Activated naive CD4-positive, alpha-beta T cell treated with anti-CD3 and anti-CD28 coated beads, Interleukin-2, amount 50 U/mL, for 24 hours (primary cell): Measurements from ENCODE around the gene PCDH20.

ENCODE experiments used
- H3K27ac Mint-ChIP-seq: one replicate; pipeline ENCODE4 v1.8.0; 2021; ENCODE audit warnings: mild to moderate bottlenecking, mixed read lengths
- H3K27me3 Mint-ChIP-seq: one replicate; pipeline ENCODE4 v1.8.0; 2021; ENCODE audit warnings: mixed read lengths
- H3K36me3 Mint-ChIP-seq: one replicate; pipeline ENCODE4 v1.8.0; 2021; ENCODE audit warnings: mixed read lengths
- H3K4me1 Mint-ChIP-seq: one replicate; pipeline ENCODE4 v1.8.0; 2021; ENCODE audit warnings: mixed read lengths
- H3K4me3 Mint-ChIP-seq: one replicate; pipeline ENCODE4 v1.8.0; 2021; ENCODE audit warnings: mild to moderate bottlenecking, mixed read lengths
- H3K9me3 Mint-ChIP-seq: one replicate; pipeline ENCODE4 v1.8.0; 2021; ENCODE audit warnings: mixed read lengths

PCDH20 gene

DNA sequence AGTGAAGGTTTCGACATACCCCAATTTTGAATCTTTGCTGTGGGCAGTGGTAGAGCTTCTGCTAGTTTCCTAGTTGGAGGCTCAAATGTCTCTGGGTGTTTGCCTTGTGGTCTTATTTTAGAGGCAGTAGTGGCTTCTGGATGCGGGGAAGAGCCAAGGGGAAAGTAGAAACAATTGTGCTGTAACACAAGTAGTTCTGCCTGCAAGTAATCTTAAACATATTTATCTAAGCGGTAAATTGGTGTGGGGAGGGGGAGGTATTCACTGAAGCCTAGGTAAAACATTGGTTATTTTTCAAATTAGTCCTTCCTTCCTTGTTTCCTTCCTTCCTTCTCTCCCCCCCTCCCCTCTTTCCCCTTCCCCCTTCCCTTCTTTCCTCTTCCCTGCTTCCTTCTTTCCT is at the start of gene PCDH20:
TSS of gene PCDH20 (minus strand) at position 101 of the 400 bp plus-strand sequence. CDS start 691 bp downstream, outside the sequence.
- Mint-ChIP-seq H3K36me3 (no peaks in the 10 kb centered on the region), H3K4me3 (no peak within 1 kb of the TSS), H3K9me3 (peaks cover 10% of the 10 kb centered on the region), H3K27me3 (peaks cover 30% of the 10 kb centered on the region), H3K4me1 (no peaks in the 10 kb centered on the region), H3K27ac (no peak within 1 kb of the TSS)

DNA sequence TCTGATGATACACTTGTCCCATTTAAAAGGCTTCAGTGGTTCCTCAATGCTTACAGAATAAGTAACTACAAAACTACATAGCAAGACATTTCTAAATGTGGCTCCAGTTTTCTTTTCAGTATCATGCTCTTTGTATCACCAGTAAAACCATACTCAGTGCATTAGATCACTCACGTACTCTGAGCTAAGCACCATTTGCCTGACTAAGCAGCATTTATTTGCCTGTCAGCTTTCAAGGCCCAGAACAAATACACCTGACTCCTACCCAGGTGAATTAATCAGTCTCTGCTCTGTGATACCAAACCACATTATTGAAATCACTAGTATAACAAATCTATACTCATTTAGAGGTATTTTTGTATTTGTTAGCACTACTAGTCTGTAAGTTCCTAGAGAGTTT is 47.4 kb upstream of the PCDH20 start:
- Mint-ChIP-seq H3K27me3 (no peaks in the 10 kb centered on the region), H3K4me3 (no peak overlapping the region), H3K4me1 (no peaks in the 10 kb centered on the region), H3K36me3 (no peaks in the 10 kb centered on the region), H3K9me3 (no peaks in the 10 kb centered on the region), H3K27ac (no peak overlapping the region)

DNA sequence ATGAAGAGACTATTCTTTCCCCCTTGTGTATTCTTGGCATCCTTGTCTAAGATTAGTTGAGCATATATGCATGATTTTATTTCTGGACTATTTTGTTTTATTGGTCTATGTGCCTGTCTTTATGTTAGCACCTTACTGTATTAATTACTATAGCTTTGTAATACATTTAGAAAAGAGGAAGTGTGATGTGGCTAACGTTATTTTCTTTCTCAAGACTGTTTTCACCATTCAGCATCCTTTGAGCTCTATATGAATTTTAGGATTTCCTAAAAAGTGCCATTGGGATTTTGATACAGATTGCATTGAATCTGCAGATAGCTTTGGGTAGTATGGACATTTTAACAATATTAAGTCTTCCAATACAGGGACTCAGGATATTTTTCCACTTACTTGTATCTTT is 37.5 kb upstream of the PCDH20 start:
- Mint-ChIP-seq H3K9me3 (peaks cover 18% of the 10 kb centered on the region), H3K4me3 (no peak overlapping the region), H3K4me1 (no peaks in the 10 kb centered on the region), H3K27ac (no peak overlapping the region), H3K36me3 (no peaks in the 10 kb centered on the region), H3K27me3 (no peaks in the 10 kb centered on the region)

GRCh38 chr13:61432029-61432428 is 16.4 kb upstream of the PCDH20 start:
- H3K27me3 Mint-ChIP-seq = no peaks in the 10 kb centered on the region
- H3K4me3 Mint-ChIP-seq = no peak overlapping the region
- H3K27ac Mint-ChIP-seq = no peak overlapping the region
- peaks cover 4% of the 10 kb centered on the region for H3K9me3 Mint-ChIP-seq
- H3K4me1 Mint-ChIP-seq = no peaks in the 10 kb centered on the region
- no peaks in the 10 kb centered on the region for H3K36me3 Mint-ChIP-seq

GRCh38 chr13:61423915-61424314 is 8.3 kb upstream of the PCDH20 start:
- no peaks in the 10 kb centered on the region for H3K4me1 Mint-ChIP-seq
- no peaks in the 10 kb centered on the region for H3K9me3 Mint-ChIP-seq
- H3K36me3 Mint-ChIP-seq = no peaks in the 10 kb centered on the region
- H3K27me3 Mint-ChIP-seq = no peaks in the 10 kb centered on the region
- H3K27ac Mint-ChIP-seq = no peak overlapping the region
- H3K4me3 Mint-ChIP-seq = no peak overlapping the region

- Mint-ChIP-seq H3K36me3 (no peaks in the 10 kb centered on the region), H3K9me3 (peaks cover 10% of the 10 kb centered on the region), H3K4me1 (no peaks in the 10 kb centered on the region), H3K27me3 (peaks cover 30% of the 10 kb centered on the region), H3K4me3 (no peak overlapping the region), H3K27ac (no peak overlapping the region)
These were observed 1.5 kb upstream of the PCDH20 start for GRCh38 chr13:61417086-61417570.

- no peaks in the 10 kb centered on the region for H3K36me3 Mint-ChIP-seq
- H3K27ac Mint-ChIP-seq = no peak overlapping the region
- H3K27me3 Mint-ChIP-seq = peaks cover 30% of the 10 kb centered on the region
- peaks cover 10% of the 10 kb centered on the region for H3K9me3 Mint-ChIP-seq
- no peaks in the 10 kb centered on the region for H3K4me1 Mint-ChIP-seq
- no peak overlapping the region for H3K4me3 Mint-ChIP-seq
These were observed 459 bp downstream of the PCDH20 start for GRCh38 chr13:61415058-61415721.

- Mint-ChIP-seq H3K9me3 (peaks cover 10% of the 10 kb centered on the region), H3K27ac (no peak overlapping the region), H3K4me1 (no peaks in the 10 kb centered on the region), H3K36me3 (no peaks in the 10 kb centered on the region), H3K27me3 (peaks cover 30% of the 10 kb centered on the region), H3K4me3 (no peak overlapping the region)
These were observed 977 bp downstream of the PCDH20 start for GRCh38 chr13:61414686-61415057.

DNA sequence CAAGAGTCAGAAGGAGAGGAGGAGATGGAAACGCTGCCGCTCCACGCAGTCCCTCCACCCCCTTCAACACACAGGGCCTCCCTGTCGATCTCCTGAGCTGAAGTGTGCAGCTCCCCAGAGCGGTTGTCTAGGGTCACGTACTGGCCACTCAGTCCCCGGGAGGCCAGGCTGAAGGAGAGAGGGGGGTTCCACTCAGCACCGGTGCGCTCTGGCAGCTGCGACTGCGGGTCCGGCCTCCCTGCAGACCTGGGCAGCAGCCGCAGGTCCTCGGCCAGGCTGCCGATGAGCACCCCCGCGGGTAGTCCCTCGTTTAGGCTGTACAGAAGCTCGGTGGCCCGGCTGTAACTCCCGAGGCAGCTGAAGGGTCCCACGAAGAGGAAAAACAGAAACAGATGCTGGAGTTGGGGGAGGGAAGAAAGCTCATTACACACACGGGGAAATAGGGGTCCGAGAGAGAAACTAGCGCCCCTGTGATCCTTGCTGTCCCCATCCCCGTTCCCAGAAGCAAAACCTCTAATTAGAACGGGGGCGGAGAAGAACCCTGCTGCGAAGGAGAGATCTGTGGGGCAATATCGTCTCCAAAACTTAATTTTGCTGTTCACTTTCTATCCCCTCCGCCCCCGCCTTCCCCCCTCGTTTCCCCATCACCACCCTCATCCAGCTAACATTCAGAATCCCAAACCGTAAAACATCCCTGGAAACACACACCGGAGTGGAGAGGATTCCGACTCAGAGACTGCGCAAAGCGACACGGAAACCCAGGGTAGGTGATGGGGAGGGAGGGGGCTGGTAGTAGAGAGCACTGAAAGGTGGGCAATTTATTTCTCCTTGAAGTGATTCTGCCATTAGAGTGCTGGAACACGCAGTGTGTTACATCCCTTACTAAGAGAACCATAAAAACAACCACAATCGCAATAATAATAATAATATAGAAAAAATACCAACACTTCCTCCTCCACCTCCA is 1.8 kb downstream of the PCDH20 start:
- no peak overlapping the region for H3K27ac Mint-ChIP-seq
- no peak overlapping the region for H3K4me3 Mint-ChIP-seq
- H3K4me1 Mint-ChIP-seq = no peaks in the 10 kb centered on the region
- H3K27me3 Mint-ChIP-seq = peaks cover 30% of the 10 kb centered on the region
- peaks cover 10% of the 10 kb centered on the region for H3K9me3 Mint-ChIP-seq
- no peaks in the 10 kb centered on the region for H3K36me3 Mint-ChIP-seq

- no peak overlapping the region for H3K4me3 Mint-ChIP-seq
- H3K4me1 Mint-ChIP-seq = no peaks in the 10 kb centered on the region
- H3K27ac Mint-ChIP-seq = no peak overlapping the region
- H3K9me3 Mint-ChIP-seq = peaks cover 10% of the 10 kb centered on the region
- H3K36me3 Mint-ChIP-seq = no peaks in the 10 kb centered on the region
- peaks cover 23% of the 10 kb centered on the region for H3K27me3 Mint-ChIP-seq
These were observed 4.9 kb downstream of the PCDH20 start for GRCh38 chr13:61410669-61411297.

- Mint-ChIP-seq H3K27me3 (peaks cover 18% of the 10 kb centered on the region), H3K27ac (no peak overlapping the region), H3K9me3 (peaks cover 5% of the 10 kb centered on the region), H3K4me3 (no peak overlapping the region), H3K4me1 (no peaks in the 10 kb centered on the region), H3K36me3 (no peaks in the 10 kb centered on the region)
These were observed 5.4 kb downstream of the PCDH20 start for GRCh38 chr13:61410266-61410665.

DNA sequence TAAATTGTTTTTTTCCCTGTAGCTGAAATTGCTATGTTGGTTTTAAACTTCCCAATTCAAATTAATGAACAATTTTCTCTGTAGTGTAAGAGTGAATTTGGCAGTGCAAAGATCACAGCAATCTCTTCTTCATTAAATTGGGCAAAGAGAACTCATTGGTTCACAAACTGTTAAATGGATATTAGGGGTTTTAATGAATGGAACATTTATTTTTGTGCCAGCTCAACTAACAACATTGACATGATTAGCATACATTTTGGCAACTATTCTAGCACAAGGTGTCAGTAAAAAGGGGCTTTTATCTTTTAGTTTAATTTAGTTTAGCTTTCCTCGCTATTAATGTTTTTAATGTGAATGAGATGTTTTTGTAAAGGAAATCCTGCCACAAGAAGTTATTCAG is 7.1 kb downstream of the PCDH20 start:
- Mint-ChIP-seq H3K27me3 (peaks cover 9% of the 10 kb centered on the region), H3K4me1 (no peaks in the 10 kb centered on the region), H3K36me3 (no peaks in the 10 kb centered on the region), H3K27ac (no peak overlapping the region), H3K9me3 (peaks cover 6% of the 10 kb centered on the region), H3K4me3 (no peak overlapping the region)

DNA sequence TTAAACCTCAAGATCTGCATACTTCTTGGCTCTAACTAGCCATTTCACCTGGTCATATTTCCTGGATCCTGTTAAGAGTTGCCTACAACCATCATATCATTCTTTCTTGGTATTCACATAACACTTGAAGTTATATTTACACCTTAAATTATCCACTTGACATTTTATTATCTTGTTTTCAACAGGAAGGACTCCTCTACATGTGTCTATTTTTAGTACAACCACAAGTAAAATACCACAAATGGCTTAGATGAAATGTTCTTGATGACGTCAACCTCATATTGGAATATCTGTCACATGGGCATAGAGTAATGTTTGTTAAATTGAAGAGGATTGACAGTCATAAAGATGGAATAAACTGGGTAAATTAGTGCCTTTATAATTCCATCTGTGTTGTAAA is 9.4 kb downstream of the PCDH20 start:
- Mint-ChIP-seq H3K36me3 (no peaks in the 10 kb centered on the region), H3K4me1 (no peaks in the 10 kb centered on the region), H3K9me3 (peaks cover 11% of the 10 kb centered on the region), H3K27ac (no peak overlapping the region), H3K4me3 (no peak overlapping the region), H3K27me3 (no peaks in the 10 kb centered on the region)

GRCh38 chr13:61396121-61396520 is 19.5 kb downstream of the PCDH20 start:
- Mint-ChIP-seq H3K27me3 (no peaks in the 10 kb centered on the region), H3K9me3 (peaks cover 8% of the 10 kb centered on the region), H3K36me3 (no peaks in the 10 kb centered on the region), H3K27ac (no peak overlapping the region), H3K4me1 (no peaks in the 10 kb centered on the region), H3K4me3 (no peak overlapping the region)

DNA sequence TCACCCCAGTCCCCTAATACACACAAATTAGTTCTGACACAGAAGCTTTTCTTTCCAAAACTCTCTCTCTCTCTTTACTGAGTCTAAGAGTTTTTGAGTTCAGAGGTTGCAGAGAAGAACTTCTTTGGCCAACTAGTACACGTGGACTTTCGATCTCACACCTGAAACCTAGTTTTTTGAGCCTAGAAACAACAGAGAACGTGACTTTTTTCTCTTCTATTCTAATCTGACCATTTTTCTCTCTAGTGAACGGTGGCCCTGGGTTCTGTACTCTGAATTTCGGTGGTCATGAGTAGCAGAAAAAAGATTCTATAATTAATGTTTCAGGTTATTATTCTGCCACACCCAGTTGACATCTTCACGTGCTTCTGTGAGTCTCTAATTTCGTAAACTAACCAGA is 24.2 kb downstream of the PCDH20 start:
- Mint-ChIP-seq H3K9me3 (no peaks in the 10 kb centered on the region), H3K27me3 (no peaks in the 10 kb centered on the region), H3K4me1 (no peaks in the 10 kb centered on the region), H3K36me3 (no peaks in the 10 kb centered on the region), H3K4me3 (no peak overlapping the region), H3K27ac (no peak overlapping the region)

DNA sequence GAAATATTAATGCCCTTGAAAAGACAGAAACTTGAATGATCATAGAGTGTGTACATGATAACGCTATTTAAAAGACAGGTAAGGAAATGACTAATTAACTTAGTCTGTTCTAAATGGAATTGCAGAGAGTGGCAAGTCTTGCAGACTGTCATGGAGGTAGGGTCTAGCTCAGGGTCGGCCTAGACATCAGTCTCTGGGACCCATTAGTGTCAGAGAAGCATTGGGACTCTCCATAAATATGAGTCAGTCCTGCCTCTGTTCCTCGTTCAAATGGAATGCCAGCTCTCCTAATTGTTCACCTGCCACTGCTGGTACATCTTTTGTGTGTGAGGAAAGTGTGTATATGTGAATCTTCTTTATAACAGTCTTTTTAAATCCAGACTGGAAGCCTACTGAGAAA is 28.0 kb downstream of the PCDH20 start:
- Mint-ChIP-seq H3K4me3 (no peak overlapping the region), H3K36me3 (no peaks in the 10 kb centered on the region), H3K27ac (no peak overlapping the region), H3K9me3 (no peaks in the 10 kb centered on the region), H3K27me3 (no peaks in the 10 kb centered on the region), H3K4me1 (no peaks in the 10 kb centered on the region)
